Endothelial cell of umbilical vein (primary cell): ENCODE data around the gene CYBA.

Experiments used
- EZH2 ChIP-seq: IDR thresholded peaks from 2 replicates; pipeline ENCODE4 v1.6.1; 2012; ENCODE audit warnings: borderline replicate concordance, low read depth, mild to moderate bottlenecking, moderate library complexity, low read length, inconsistent platforms; ENCODE audit not compliant: severe bottlenecking
- FOS ChIP-seq: IDR thresholded peaks from 2 replicates; pipeline ENCODE4 v1.6.1; 2011; ENCODE audit warnings: mild to moderate bottlenecking, low read length, moderate library complexity, borderline replicate concordance; ENCODE audit not compliant: insufficient read depth
- MYC ChIP-seq: IDR thresholded peaks from one replicate; pipeline ENCODE4 v1.6.1; 2011; ENCODE audit warnings: mild to moderate bottlenecking, low read depth, low read length
- POLR2A ChIP-seq: IDR thresholded peaks from 2 replicates; pipeline ENCODE4 v1.6.1; 2012; ENCODE audit warnings: low read depth, mild to moderate bottlenecking, control low read depth, low read length
- TF ChIP-seq, protein P1 (sequence below), 2 donors: IDR thresholded peaks; 1 replicate in 1 of 2; 2 replicates in 1 of 2; pipeline ENCODE4 v1.5.1; 2011; ENCODE audit warnings: low read length in 2 of 2, mild to moderate bottlenecking in 2 of 2, moderate library complexity in 2 of 2, control low read depth in 1 of 2, inconsistent platforms in 1 of 2, low read depth in 1 of 2; ENCODE audit not compliant: insufficient read depth in 1 of 2; ENCODE audit errors: extremely low read depth in 1 of 2

DNA sequence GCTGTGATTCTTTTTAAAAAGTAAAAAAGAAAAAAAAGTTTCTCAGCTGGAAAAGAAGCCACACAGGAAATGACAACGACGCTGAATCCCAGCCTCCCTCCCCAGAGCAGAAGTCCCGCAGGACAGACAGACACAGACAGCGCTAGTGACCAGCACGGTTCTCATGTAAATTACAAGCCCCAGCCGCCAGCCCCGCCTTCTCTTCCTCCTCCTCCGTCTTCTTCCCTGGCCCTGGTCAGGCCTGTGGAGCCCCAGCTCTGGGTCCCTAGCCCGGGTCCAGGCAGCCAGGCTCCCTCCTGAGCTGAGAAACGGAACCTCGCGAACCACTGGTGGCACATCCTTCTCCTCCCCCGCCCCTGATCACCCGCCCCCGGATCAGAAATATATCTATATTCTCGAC, 19.5 kb downstream of the CYBA start:
- TF ChIP-seq, protein P1, sequence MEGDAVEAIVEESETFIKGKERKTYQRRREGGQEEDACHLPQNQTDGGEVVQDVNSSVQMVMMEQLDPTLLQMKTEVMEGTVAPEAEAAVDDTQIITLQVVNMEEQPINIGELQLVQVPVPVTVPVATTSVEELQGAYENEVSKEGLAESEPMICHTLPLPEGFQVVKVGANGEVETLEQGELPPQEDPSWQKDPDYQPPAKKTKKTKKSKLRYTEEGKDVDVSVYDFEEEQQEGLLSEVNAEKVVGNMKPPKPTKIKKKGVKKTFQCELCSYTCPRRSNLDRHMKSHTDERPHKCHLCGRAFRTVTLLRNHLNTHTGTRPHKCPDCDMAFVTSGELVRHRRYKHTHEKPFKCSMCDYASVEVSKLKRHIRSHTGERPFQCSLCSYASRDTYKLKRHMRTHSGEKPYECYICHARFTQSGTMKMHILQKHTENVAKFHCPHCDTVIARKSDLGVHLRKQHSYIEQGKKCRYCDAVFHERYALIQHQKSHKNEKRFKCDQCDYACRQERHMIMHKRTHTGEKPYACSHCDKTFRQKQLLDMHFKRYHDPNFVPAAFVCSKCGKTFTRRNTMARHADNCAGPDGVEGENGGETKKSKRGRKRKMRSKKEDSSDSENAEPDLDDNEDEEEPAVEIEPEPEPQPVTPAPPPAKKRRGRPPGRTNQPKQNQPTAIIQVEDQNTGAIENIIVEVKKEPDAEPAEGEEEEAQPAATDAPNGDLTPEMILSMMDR (IDR thresholded peaks at IDR 0.05; ENCODE audit: extremely low read depth in 1 of 2, insufficient read depth in 1 of 2, low read depth in 1 of 2, low read length in 2 of 2): no peak
- TF ChIP-seq POLR2A: no peak
- no peak for TF ChIP-seq EZH2
- TF ChIP-seq FOS: no peak
- TF ChIP-seq MYC: no peak
